ENCODE data around the gene LRRC74B.
A peak's percentile ranks its signal among the peaks of the same experiment; 100 is the strongest.
"Not testable (repeated sequence)": the region's sequence is repeated elsewhere in the genome, so short reads cannot be mapped to it uniquely, and the experiment has no call there.

LRRC74B gene

DNA sequence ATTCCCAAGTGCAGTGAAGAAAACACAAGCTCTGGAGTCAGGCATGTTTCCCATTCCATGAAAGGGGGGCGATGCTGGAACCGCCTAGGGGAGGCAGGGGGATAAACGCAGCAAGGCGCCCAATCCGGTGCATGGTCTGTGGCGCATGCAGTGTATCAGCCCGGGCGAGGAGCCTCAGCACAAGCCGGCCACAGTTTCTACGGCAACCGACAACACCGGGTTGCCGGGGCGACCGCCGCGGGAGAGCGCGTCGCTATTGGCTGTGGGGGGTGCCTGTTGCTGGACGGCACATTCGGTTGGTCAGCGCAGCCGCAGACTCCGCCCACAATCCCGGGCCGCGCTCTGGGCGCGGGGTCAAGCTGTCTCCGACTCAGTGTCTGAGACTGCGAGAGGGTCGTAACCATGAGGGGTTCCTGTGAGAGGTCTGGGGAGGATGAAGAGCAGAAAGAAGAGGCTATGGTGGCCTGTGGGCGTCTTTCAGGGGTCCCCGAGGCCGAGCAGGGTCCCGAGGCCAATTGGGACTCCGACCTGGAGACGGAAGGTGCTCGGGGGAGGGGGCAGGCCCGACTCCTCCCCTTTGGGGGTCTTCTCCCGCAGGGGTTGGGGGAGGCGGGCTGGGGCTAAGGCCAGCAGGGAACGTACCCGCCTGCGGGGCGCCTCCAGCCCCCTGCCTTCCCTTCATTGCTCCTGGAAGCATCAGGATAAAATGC is at the start of gene LRRC74B:
LRRC74B (plus strand) TSS at position 362 of the 710 bp plus-strand sequence; CDS start at position 403, 41 bp downstream.
- peak; percentile 62 for DNase-seq

DNA sequence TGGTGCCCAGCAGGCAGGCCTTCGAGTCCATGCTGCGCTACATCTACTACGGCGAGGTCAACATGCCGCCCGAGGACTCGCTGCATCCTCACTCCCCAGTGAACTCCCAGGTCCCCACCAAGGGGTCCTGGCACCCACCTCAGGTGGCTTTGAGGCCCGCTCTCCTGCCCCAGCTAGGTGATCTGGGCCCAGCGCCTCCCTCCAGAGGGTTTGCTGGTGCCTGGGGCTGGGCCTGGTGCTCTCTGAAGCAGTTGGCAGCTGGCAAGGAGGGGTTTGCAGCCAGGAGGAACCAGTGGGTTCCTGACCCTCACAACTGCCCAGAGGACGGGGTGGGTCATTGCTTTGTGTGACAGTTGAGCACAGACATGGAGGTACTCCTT is 49.7 kb upstream of the LRRC74B start:
- DNase-seq, result no peak

DNA sequence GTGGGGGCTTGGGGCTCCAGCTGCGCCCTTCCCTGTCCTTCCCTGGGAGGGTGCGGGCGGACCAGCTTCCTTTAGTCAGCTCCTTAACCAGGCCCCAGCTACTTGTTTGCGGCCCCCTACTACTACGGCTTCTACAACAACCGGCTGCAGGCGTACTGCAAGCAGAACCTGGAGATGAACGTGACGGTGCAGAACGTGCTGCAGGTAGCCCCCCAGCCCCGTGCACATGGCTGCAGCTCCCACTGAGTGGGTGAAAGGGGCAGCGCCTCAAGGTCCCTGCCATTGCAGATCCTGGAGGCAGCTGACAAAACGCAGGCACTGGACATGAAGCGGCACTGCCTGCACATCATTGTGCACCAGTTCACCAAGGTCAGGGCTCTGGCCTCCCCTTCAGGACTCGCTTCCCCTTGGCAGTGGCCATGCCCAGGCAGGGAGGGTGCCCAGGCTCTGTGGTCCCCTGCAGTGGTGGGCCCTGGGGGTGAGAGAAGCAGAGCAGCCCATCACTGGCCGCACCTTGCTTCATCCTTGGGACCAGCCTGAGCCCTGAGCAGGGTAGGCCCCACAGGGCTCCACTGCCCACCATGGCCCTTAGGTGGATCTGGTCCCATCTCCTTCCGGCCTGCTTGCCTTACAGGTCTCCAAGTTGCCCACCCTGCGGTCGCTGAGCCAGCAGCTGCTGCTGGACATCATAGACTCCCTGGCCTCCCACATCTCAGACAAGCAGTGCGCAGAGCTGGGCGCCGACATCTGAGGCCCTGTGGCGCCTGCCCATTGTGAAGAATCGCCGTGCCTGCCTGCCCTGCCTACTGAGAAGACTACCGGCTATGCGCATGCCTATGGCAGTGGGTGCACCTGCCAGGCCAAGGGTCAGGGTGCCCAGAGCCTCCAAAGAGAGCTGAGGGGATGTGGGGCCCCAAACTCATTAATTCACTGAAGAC is 48.9 kb upstream of the LRRC74B start:
- no peak for DNase-seq

DNA sequence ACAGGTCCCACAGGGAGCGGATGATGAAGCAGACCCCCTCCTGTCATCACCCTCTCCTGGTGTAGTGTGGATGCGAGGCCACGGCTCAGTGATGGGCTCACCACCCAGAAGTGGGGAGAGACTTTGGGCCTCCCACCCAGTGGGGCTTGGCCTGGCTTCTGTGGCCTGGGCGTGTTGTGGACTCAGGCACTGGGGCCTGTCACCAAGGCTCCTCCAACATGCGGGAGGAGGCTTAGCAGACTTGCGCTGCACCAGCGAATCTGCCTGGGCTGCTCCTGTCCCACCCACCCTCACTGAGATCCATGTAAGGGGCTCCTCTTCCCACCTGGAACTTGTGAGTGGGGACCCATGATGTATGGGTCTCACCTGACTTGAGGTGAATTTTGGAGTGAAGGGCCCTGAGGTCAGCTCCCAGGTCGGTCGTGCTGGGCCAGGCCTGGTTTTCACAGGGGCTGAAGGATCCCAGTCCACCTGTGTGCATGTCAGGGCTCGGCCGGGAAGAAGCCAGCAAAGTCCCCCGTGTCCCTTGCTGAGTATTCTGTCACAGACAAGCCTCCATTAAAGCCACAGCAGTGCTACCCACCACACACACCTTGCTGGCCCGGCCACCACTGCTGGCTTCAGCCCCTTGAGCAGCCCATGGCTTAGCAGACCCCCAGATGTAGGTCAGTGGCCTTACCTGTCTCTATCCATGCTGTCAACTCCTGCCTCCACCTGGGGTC is 48.0 kb upstream of the LRRC74B start:
- DNase-seq, result no peak

DNA sequence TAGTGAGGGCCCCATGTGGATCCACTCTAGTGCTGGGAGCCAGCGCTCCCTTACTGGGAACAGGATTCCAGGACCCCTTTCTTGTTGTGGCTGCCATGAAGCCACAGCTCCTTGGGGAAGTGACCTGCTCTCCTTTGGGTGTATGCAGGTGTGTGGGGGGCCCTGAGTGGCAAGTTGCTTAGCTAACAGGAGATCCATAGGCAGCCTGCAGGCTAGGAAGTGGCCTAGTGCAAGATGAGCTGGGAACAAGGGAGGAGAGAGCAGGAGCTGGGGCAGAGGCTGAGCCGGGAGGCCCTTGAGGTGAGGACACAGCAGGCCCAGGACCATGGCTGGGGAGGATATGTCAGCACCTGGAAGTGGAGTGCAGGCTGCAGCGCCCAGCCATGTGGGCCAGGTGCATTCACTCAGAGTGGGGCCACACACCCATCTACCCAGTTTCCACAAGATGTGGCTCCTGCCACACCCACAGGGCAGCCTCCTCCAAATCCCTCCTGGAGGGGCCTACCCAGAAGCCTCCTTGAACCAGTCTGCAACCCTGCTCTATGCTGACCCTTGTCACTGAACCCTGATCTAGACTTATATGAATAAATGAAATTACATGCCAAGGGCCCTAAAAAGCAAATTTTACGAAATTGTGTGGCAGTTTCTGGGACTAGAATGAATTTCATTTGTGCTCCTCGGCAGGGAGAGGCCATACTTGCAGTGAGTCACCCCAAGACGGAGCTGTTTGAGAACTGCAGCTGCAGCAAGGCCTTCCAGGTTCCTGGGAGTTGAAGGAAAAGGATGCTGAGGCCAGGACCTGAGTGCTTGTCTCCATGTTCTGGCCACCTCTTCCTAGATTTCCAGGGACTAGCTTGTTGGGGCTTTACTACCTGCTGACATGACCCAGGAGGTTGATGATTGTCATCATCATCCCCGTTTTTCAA is 47.1 kb upstream of the LRRC74B start:
- DNase-seq, result no peak

GRCh38 chr22:20999350-21000206 is 46.2 kb upstream of the LRRC74B start:
- DNase-seq, result no peak

- DNase-seq, result no peak
These were observed 45.3 kb upstream of the LRRC74B start for GRCh38 chr22:21000207-21000986.

DNA sequence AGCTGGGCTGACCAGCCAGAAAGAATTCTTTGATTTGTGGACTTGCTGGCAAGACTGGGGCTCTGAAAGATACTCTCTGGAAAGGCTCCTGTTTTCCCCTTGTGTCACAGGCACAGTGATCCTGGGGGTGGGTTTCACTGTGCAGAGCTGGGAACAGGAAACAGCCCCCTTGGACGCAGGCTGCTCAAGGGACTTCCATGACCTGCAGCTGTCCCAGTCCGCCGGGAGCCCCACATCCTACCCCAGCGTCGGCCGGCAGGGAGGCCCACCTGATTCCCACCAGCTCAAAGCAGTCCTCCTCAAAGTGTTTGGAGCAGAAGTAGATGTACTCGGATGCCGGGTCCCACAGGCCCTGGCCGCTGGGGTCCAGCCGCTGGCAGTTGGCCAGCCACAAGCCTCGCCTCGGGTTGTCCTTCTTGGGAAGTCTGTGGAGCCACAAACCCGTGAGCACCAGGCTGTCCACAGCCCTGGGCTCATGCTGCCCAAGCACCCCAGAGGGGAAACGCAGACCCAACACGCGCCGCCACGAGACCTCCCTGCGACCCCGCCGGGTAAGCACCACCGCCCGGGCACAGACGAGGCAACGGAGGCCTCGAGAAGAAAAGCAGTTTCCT is 44.7 kb upstream of the LRRC74B start:
- no peak for DNase-seq

DNA sequence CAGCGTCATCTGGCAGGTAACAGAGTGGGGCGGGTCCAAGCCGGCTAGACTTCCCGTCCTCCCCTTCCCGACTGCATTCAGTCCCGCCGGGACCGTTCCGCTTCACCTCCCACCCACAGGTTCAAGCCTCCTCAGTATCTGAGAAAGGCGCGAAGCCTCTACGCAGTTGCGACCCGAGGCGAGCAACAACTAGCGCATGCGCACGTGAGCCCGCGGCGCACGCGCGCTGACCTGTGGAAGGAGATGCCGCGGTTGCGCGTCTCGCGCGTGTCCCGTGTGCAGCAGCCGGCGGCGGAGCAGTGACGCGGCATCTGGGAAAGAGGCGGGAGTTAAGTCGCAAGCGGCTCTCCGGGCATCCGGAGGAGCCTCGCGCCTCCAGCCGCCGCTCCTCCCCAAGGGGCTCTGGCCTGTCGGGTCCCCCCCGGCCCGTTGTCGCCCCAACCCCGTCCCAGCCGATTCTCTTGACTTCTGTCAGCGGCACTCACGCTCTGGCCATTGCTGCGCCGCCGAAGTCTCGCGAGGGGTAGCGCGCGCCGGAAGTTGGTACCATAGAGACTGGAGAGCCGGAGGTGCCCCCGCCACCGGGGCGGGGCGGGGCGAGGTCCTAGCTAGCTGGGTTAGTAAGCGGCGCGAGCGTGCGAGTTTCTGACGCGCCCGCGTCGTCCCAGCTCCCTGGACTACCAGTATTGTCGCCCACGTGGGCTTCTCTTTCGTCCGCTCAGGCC is 44.0 kb upstream of the LRRC74B start, which contains the start of gene THAP7:
THAP7 (minus strand) TSS at position 518 of the 725 bp plus-strand sequence; CDS start at position 311, 207 bp downstream.
- peak; percentile 59 for DNase-seq

DNA sequence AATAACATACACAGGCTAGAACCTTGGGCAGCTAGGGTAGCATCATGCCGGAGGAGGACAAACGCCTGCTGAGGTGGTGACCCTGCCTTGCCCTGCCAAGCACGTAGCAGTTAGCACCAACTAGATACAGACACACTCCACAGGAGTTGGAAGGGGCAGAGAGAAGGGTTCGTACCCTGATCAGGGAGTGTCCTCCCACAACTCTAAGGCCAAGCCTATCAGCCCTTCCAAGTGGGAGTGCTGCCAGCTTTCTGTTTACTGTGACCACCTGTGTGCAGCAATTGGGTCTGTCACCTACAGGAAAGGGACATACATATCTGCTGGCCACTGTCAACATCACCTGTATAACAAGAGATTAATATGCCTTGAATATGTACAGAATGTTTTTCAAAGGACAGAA is 42.0 kb upstream of the LRRC74B start:
- DNase-seq, result no peak

GRCh38 chr22:21009208-21009607 is 36.5 kb upstream of the LRRC74B start:
- not testable (repeated sequence) for DNase-seq

DNA sequence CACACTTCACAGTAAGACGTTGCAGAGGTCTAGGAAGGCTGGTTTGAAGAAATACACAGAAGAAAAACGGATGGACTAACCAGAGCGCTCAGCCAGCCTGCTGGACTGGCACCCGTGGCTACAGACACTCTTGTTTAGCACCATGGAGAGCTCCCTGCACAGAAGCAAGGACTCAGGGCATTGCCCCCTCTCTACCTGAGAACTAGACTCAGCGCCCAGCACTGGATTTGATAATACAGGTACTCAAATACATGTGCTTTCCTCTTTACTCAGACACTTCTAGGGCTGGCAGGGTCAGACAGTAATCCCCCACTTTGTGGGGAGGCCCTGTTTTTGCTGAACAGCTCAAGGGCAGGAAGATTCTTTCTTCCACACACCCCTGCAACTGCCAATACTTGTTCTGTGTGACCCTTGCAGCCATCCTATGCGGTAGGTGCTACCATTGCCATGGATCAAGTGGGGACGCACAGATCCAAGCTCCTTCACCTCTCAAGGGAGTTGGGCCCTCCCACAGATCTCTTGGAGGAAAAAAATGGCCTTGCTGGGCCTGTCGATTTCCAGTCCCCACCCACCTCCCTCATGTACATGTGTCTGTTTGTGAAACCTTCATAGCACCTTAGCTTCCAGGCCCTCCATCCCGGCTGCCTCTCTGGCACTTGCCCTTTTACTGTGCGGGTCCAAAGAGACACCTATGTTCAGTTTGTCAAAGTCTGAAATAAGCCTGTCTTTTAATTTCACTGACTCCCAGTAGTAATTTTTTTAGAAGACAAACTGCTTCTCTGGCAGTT is 35.9 kb upstream of the LRRC74B start:
- no peak for DNase-seq

DNA sequence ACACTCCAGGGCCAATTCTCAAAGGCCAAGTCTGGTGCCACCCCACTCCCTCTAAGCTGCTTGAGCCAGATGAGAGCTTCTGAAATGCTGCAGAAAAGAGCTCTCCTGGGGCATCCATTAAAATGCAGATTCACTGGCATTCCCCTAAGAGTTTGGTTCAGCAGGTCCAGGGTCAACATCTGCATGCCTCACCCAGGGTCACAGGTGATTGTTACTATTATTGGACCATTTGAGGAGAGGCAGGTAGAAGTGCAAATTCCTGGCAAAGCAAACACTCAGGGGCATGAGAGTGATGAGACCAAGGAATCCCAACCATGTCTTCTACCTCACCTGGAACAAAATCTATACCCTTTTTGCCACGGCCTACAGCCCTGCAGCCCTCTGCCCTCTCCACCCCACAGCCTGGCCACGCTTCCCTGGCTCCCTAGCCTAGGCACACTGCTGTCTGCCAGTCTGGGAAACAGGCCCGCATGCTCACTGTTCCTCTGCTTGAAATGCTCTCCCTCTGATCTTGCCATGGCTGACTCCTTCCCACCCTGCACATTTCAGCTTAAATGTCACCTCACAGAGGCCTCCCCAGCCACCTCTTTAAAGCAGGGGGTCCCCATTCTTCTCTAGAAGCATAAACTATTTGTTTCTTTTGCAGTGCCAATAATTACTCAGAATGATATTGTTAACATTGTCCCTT is 35.2 kb upstream of the LRRC74B start:
- DNase-seq, result no peak

DNA sequence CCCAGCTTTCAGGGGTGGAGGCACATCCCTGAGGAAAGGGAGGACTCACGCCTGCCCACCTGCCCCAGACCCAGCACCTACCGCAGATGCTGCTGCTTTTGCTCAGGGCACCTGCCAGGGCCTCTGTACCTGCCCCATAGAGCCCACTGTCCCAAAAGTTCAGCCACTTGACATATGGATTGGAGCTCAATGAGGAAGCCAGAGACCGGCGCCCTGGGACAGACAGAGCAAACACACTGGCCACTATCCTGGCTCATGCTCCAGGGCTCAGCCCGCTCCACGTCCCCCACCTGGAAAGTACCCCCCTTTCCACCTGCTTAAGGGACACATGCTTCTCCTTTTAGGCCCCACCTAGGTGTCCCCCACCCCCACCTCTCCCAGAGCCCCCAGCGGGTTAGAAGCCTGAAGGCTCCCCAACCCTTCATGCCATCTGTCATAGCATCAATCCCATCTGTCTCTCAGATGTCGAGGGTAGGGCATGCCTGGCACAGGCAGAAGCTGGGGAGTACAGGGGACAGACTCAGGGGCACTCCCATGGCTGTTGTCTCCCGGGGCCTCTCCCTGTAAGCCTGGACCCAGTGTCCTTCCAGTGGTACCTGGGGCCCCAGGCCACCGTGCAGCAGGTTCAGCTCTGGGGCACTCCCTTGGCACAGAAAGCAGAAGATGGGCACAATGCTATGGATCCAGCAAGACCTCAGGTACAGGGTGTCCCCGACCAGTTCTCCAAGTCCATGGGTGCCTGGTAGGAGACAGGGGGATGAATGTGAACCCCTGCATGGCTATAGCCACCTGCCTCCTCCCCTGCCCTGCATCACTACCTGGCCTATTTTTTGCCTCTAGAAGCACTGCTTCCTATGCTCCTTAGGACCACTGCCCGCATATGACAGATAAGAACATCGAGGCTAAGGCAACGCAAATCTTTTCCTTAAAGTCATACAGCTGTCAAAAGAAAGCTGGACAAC is 33.0 kb upstream of the LRRC74B start:
- DNase-seq, result no peak

GRCh38 chr22:21013657-21014201 is 32.0 kb upstream of the LRRC74B start:
- no peak for DNase-seq

DNA sequence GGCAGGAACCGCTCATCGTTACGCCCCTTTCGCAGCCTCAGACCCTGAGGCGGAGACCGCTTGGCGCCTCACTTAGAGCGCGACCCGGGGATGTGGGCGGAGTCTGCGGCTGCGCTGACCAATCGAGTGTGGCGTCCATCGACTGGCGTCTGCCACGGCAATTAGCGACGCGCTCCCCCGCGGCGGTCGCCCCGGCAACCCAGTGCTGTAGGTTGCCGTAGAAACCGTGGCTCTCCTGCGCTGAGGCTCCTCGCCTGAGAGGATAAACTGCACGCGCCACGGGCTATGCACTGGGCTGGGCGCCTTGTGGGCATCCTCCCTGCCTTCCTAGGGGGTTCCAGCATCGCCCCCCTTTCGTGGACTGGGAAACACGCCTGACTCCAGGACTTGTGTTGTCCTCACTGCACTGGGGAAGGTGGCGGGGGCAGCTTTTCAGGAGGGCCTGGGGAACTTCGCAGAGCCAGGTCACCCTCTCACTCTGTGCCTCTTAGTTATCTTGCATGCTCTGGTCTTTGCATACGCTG is 31.5 kb upstream of the LRRC74B start:
- peak; percentile 71 for DNase-seq
